HG03064 (cell line): Measurements from ENCODE around the gene COG1.

Experiments used
- ATAC-seq: cut with Tn5 transposase; IDR thresholded peaks from one replicate; pipeline ENCODE4 v1.9.1; 2021; ENCODE audit warnings: low read depth; ENCODE audit not compliant: unreplicated experiment

The COG1 gene

GRCh38 chr17:73166731-73167581 is 25.9 kb upstream of the COG1 start:
- no peak for ATAC-seq

- no peak for ATAC-seq
Measured at GRCh38 chr17:73168667-73169066, 24.2 kb upstream of the COG1 start.

- no peak for ATAC-seq
Measured at GRCh38 chr17:73170324-73170723, 22.5 kb upstream of the COG1 start.

DNA sequence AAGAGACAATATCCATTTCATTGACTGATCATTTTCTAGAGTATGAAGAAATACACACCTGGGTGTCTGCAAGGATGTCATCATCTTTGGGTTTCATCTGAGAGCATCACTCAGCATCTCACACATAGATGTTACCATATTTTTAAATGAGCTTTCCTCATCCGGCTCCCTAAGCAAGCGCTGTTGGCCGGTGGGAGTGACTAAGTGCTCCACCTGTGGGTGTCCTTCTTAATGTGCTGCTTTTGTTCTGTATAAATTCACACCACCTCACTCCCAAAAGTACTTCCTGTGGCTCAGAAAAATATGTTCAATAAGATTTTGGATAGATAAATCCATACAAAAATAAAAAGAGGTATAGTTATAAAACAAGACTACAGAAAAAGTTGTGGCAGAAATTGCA is 20.6 kb upstream of the COG1 start:
- ATAC-seq, result no peak

- no peak for ATAC-seq
Measured at GRCh38 chr17:73174126-73174525, 18.7 kb upstream of the COG1 start.

GRCh38 chr17:73175962-73176565 is 16.8 kb upstream of the COG1 start:
- ATAC-seq, result no peak

DNA sequence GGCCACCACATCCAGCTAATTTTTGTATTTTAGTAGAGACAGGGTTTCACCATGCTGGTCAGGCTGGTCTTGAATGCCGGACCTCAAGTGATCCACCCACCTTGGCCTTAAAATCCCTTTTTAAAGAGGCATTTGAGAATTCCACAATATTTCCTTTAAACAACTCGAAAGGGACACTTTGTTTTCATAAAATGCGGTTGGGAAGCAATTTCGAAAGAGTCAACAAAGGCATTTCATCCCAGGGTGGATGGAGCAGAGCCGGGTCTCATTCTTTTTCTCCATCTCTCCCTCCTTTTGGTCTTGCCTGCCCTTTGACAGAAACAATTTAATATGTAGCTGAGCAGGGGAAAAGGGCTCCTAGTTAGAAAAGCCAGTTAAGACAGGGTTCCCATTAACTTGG is 13.5 kb upstream of the COG1 start:
- ATAC-seq, result no peak

- ATAC-seq, result no peak
Measured at GRCh38 chr17:73179878-73180277, 13.0 kb upstream of the COG1 start.

DNA sequence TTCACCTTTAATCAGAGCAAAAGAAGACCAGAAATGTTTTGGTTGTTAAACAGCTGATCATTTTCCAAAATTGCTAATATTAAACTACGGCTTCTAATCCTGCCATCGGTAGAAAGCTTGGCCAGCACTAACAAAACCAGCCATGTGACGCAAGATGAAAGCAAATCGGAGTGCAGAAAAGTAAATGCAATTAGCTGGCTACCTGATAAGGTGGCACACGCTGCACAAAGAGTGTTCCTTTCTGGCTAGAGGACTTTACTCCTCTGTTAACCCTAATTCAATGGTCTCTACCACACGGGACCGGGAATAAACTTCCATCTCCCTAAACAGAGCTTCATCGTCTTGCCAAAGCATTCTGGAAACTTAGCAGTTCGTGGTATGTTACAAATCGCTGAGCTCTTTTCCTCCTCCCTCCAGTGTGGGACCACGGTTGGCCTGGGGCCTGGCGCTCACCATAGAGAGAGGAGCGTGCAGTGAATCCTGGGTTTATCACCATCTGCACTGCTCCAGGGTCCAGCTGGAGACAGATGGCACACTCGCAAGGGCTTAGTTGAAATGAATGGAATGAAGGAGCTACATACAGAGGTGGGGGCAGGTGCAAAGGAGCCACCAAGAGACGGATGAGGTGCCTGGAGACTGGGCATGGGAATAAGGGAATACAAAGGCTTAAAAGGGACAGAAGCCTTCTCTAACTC is 10.1 kb upstream of the COG1 start:
- no peak for ATAC-seq

DNA sequence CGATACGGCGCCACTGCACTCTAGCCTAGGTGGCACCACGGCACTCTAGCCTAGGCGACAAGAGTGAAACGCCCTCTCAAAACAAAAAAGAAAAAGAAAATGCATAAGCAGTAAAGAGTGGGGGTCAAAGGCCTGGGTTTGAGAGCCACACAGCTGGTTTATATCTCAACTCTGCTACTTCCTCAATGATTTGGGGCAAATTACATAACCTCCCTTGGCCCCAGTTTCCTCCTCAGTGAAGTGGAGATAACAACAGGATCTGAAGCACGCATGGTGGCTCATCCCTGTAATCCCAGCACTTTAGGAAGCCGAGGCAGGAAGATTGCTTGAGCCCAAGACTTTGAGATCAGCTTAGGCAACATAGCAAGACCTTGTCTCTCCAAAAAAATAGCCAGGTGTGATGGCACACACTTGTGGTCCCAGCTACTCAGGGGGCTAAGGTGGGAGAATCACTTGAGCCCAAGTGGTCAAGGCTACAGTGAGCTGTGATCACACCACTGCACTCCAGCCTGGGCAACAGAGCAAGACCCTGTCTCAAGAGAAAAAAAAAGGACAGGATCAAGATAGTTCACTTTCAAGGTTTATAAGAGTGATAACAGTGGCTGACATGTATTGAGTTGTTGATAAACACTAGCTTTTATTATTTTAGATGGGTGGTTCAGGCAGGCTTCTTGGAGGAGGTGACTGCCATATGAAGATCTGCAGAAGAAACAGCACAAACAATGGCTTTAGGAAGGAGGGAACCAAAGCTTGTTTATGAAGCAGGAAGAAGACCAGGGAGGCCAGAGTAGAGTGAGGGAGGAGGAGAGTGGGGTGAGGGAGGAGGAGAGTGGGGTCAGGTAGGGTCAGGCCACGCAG is 8.5 kb upstream of the COG1 start:
- ATAC-seq, result no peak

- no peak for ATAC-seq
Measured at GRCh38 chr17:73186283-73187050, 6.4 kb upstream of the COG1 start.

- ATAC-seq, result no peak
Measured at GRCh38 chr17:73187203-73187769, 5.6 kb upstream of the COG1 start.

DNA sequence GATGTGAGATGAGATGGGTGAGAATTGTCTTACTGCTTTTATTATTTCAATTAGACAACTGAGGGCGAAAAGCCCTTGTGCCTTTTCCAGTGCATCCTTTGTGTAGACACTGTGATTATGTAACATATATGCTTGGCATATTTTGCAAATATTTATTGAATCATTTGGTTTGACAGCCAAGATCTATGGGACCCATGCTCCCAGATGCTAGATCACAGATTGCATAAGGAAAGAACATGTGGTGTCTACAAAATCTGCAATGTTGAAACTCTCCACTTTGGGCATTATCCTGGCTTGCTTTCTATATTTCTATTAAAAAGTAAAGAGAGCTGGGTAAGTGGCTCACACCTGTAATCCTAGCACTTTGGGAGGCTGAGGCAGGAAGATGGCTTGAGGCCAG is 4.8 kb upstream of the COG1 start:
- ATAC-seq, result no peak

DNA sequence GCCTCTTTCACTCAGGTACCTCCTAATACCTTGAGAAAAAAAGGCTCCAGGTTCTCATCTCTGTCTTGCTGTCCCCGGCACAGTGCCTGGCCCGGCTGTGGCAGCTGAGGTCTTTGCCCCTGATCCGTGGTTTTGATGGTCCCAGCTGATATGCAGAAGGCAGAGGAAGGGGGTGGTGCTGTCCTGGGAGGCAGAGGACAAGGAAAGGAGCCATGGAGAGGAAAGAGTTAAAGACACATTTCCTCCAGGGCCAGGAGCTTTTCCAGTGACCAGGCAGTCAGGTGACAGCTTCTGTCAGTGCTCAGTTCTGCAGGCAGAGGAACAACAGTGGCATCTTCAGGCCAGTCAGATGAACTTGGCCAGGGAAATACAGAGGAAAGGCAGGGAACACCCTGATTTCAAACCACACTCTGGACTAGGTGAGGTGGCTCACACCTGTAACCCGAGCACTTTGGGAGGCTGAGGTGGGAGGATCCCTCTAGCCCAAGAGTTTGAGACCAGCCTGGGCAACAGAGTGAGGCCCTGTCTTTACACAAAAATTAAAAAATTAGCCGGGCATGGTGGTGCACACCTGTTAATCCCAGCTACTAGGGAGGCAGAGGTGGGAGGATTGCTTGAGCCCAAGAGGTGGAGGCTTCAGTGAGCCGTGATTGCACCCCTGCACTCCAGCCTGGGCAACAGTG is 3.3 kb upstream of the COG1 start:
- no peak for ATAC-seq

DNA sequence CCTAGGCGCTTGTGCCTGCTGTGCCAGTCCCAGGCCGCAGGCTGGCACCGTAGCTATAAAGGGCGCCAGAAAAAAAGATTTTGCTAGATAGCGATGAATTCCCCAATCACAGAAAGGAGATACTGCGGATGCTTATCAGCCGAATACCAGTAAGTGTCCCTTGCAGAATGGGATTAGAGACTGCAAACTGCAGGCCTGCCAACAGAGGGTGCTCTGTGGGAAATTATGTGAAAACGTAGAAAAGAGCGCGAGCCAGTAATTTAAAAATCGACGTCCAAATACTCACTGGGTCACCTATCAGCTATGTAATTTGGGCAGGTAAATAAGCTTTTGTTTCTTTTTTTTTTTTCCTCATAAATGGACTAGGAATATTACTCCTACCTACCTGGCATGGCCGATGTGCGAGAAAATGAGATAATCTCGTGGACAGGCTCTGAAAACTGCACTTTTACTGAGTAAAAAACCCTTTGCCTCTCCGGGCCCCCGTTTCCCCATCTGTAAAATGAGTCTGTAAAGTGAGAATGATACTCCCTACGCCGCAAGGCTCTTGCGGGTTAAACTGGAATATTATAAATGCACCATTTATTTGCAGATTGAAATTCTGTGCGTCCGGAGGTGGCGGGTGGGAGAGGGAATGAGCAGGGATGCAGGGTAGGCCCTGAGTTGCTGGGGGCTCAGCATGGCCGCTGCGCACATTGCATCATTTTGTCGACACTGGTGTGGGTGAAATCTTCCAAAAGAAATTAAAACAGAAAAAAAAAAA is 1.2 kb upstream of the COG1 start:
- no peak for ATAC-seq

- peak; percentile 50 for ATAC-seq
Measured at GRCh38 chr17:73192206-73192893, 505 bp upstream of the COG1 start.

- ATAC-seq, result no peak
Measured at GRCh38 chr17:73194514-73195222, 1.8 kb downstream of the COG1 start.
